Tibial artery (tissue), 4 donors: ENCODE measurements around the gene ELFN1.

Source experiments
- DNase-seq, 2 donors: peaks; one replicate each; pipeline ENCODE4 v3.0.0-alpha.2; 2019
- H3K27ac ChIP-seq, 2 donors: fragments of 200-600 bp; sonication (generic) in 1 of 2; 1 replicate in 1 of 2; 2 replicates in 1 of 2; pipeline ENCODE4 v1.5.1; 2018 to 2019; ENCODE audit warnings: mild to moderate bottlenecking in 1 of 2
- H3K27me3 ChIP-seq, 2 donors: fragments of 200-600 bp; sonication (generic) in 1 of 2; one replicate each; pipeline versions ENCODE4 v1.5.1 to v1.6.0; 2016 to 2019
- H3K36me3 ChIP-seq, 3 donors: fragments of 200-600 bp; sonication (generic) in 2 of 3; one replicate each; pipeline ENCODE4 v1.5.1; 2016 to 2019; ENCODE audit warnings: mild to moderate bottlenecking in 2 of 3
- H3K4me1 ChIP-seq, 4 donors: fragments of 200-600 bp; sonication (generic) in 2 of 4; 1 replicate in 3 of 4; 2 replicates in 1 of 4; pipeline ENCODE4 v1.5.1; 2016 to 2019
- H3K4me3 ChIP-seq, 2 donors: fragments of 200-600 bp; sonication (generic) in 1 of 2; 1 replicate in 1 of 2; 2 replicates in 1 of 2; pipeline ENCODE4 v1.5.1; 2018 to 2019; ENCODE audit warnings: mild to moderate bottlenecking in 2 of 2
- H3K9me3 ChIP-seq, 3 donors: fragments of 200-600 bp; sonication (generic) in 1 of 3; one replicate each; pipeline ENCODE4 v1.5.1; 2016 to 2019
- CTCF ChIP-seq, 2 experiments: fragments of 200-600 bp in 1 of 2; fragments of 450-650 bp in 1 of 2; IDR thresholded peaks; one replicate each; pipeline ENCODE4 v1.5.1; 2017 to 2019; ENCODE audit warnings: antibody characterized with exemption in 2 of 2, mild to moderate bottlenecking in 1 of 2, moderate library complexity in 1 of 2
- intact Hi-C: fragments of 100-400 bp; cut with DNase I; formaldehyde crosslinking; loops from one replicate; pipeline ENCODE4 v1.15.0; 2023; ENCODE audit warnings: low total_unique reads

Gene ELFN1

GRCh38 chr7:1643270-1644092 lies 26.6 kb upstream of the ELFN1 start:
- intact Hi-C loops, result no loop called here
- H3K27ac ChIP-seq, result no peak overlapping the region
- TF ChIP-seq CTCF (IDR thresholded peaks at IDR 0.05), result no peak
- H3K9me3 ChIP-seq, result peaks cover 0 to under 1% (median 0%) of the 10 kb centered on the region in 3 donors
- no peaks in the 10 kb centered on the region for H3K36me3 ChIP-seq
- no peak overlapping the region for H3K4me3 ChIP-seq
- H3K27me3 ChIP-seq, result peaks cover 0 to 69% of the 10 kb centered on the region in 2 donors
- H3K4me1 ChIP-seq, result peaks cover 10 to 21% (median 20%) of the 10 kb centered on the region in 4 donors
- no peak for DNase-seq

GRCh38 chr7:1644341-1645070 lies 25.6 kb upstream of the ELFN1 start:
- no peak overlapping the region for H3K27ac ChIP-seq

GRCh38 chr7:1645071-1645409 lies 25.0 kb upstream of the ELFN1 start:
- peaks cover 0 to 69% of the 10 kb centered on the region in 2 donors for H3K27me3 ChIP-seq
- intact Hi-C loops, result no loop called here
- H3K4me1 ChIP-seq, result peaks cover 13 to 27% (median 25%) of the 10 kb centered on the region in 4 donors
- no peaks in the 10 kb centered on the region for H3K36me3 ChIP-seq
- no peak for TF ChIP-seq CTCF (IDR thresholded peaks at IDR 0.05)
- H3K9me3 ChIP-seq, result no peaks in the 10 kb centered on the region
- no peak overlapping the region for H3K27ac ChIP-seq
- no peak overlapping the region for H3K4me3 ChIP-seq
- DNase-seq, result no peak

More at GRCh38 chr7:1644341-1645070, 25.6 kb upstream of the ELFN1 start:
- no peak for TF ChIP-seq CTCF (IDR thresholded peaks at IDR 0.05)
- DNase-seq, result no peak
- Histone ChIP-seq H3K4me3 (no peak overlapping the region), H3K36me3 (no peaks in the 10 kb centered on the region), H3K9me3 (no peaks in the 10 kb centered on the region), H3K4me1 (peaks cover 13 to 27% (median 25%) of the 10 kb centered on the region in 4 donors), H3K27me3 (peaks cover 0 to 69% of the 10 kb centered on the region in 2 donors)
- intact Hi-C loops, result no loop called here

GRCh38 chr7:1645476-1645875 lies 24.6 kb upstream of the ELFN1 start:
- intact Hi-C loops, result no loop called here
- Histone ChIP-seq H3K9me3 (no peaks in the 10 kb centered on the region), H3K4me1 (peaks cover 13 to 27% (median 25%) of the 10 kb centered on the region in 4 donors), H3K27ac (no peak overlapping the region), H3K36me3 (no peaks in the 10 kb centered on the region), H3K27me3 (peaks cover 0 to 71% of the 10 kb centered on the region in 2 donors), H3K4me3 (no peak overlapping the region)
- no peak for DNase-seq
- TF ChIP-seq CTCF (IDR thresholded peaks at IDR 0.05), result no peak

GRCh38 chr7:1646391-1646790 lies 23.7 kb upstream of the ELFN1 start:
- Histone ChIP-seq H3K4me1 (peaks cover 13 to 27% (median 25%) of the 10 kb centered on the region in 4 donors), H3K27ac (no peak overlapping the region), H3K27me3 (peaks cover 0 to 71% of the 10 kb centered on the region in 2 donors), H3K4me3 (no peak overlapping the region), H3K9me3 (no peaks in the 10 kb centered on the region), H3K36me3 (no peaks in the 10 kb centered on the region)
- DNase-seq, result no peak
- no peak for TF ChIP-seq CTCF (IDR thresholded peaks at IDR 0.05)
- intact Hi-C loops, result no loop called here
